ENCODE measurements around the gene WDFY2. TPM values are rescaled to one million over a fixed set of nuclear protein-coding genes. Genes with fewer than 3 reads are reported as not detected.
A peak's percentile ranks its signal among the peaks of the same experiment; 100 is the strongest.

Gene WDFY2
- total and polyA plus RNA-seq, 2 of the 13 experiments (the other 11 are each of a cell fraction or from before 2014, with no cell fraction given), result 22.6 to 27.0 TPM

- intact Hi-C loops (cut with micrococcal nuclease; ENCODE audit: unreplicated experiment) (no loop called here), in situ Hi-C loops (cut with HindIII; ENCODE audit: extremely low pct_ligation_motif_present, low pct_unique_long_range_greater_than_20kb) (no loop called here)
- Histone ChIP-seq H3K4me2 (ENCODE audit: low read depth, low read length) (0 out of 2 replicates have a peak overlapping the region, but pooled peaks have one; percentile 12), H2AFZ (ENCODE audit: low read length) (no peak overlapping the region), H3K9ac (ENCODE audit: insufficient read depth, low read depth, low read length) (no peak overlapping the region), H3K79me2 (ENCODE audit: insufficient read depth, low read length) (no peaks in the 10 kb centered on the region), H3K36me3 (replicated peaks in 1 of 2; ENCODE audit: control insufficient read depth in 1 of 2, insufficient read depth in 2 of 2, low read length in 2 of 2) (no peaks in the 10 kb centered on the region), H3K27ac (ENCODE audit: extremely low read length, insufficient read depth, low read length) (no peak overlapping the region), H3K4me1 (ENCODE audit: insufficient read depth, low read length) (0 out of 2 replicates have a peak, but pooled peaks cover 17% of the 10 kb centered on the region), H3K4me3 (replicated peaks in 1 of 3; ENCODE audit: insufficient read depth in 1 of 3, low read depth in 2 of 3, low read length in 3 of 3) (no peak overlapping the region), H3K27me3 (ENCODE audit: control insufficient read depth in 1 of 2, insufficient read depth in 2 of 2, low read length in 2 of 2) (no peaks in the 10 kb centered on the region), H3K9me3 (ENCODE audit: low read length) (no peaks in the 10 kb centered on the region; the same call in 1 of the 2 replicates), H4K20me1 (ENCODE audit: insufficient read depth, low read length) (no peaks in the 10 kb centered on the region)
- POLR2A ChIA-PET, result interaction anchor here (1.0 kb wide), 1 partner anchor 109 kb away, joined by 3 read pairs; the partner anchor contains the start of gene INTS6
- TF ChIP-seq NRL (CRISPR knock-in tag; IDR thresholded peaks at IDR 0.05; ENCODE audit: borderline replicate concordance), result no peak
- no peak for TF ChIP-seq ZNF792 (CRISPR knock-in tag; IDR thresholded peaks at IDR 0.05)
- 29% methylated on average over 9 of the region's 9 CpGs for WGBS (ENCODE audit: low lambda C conversion rate)
- ATAC-seq (0 out of 3 replicates have a peak, but pooled peaks have one; percentile 29), DNase-seq (ENCODE audit: low spot score) (no peak), FAIRE-seq (no peak)
- CTCF ChIA-PET (ENCODE audit: low intra/inter-chr PET ratio, low total read pairs), result no interaction called here
- no TSS peak for BruUV-seq (replicated peaks)
Measured at GRCh38 chr13:51562011-51562671, 22.1 kb upstream of the WDFY2 start.

GRCh38 chr13:51564252-51564651 lies 20.0 kb upstream of the WDFY2 start:
- no peak overlapping the region for H3K9ac ChIP-seq (ENCODE audit: insufficient read depth, low read depth, low read length)
- ChIA-PET CTCF (ENCODE audit: low intra/inter-chr PET ratio, low total read pairs) (no interaction called here), POLR2A (interaction anchor here (0.9 kb wide), 1 partner anchor 111 kb away, joined by 5 read pairs; the partner anchor contains the start of gene INTS6)
- no peaks in the 10 kb centered on the region for H3K27me3 ChIP-seq (ENCODE audit: control insufficient read depth in 1 of 2, insufficient read depth in 2 of 2, low read length in 2 of 2)
- DNase-seq (ENCODE audit: low spot score) (no peak), ATAC-seq (no peak), FAIRE-seq (no peak)
- H3K4me2 ChIP-seq (ENCODE audit: low read depth, low read length), result no peak overlapping the region
- no peaks in the 10 kb centered on the region for H3K79me2 ChIP-seq (ENCODE audit: insufficient read depth, low read length)
- in situ Hi-C loops (cut with HindIII; ENCODE audit: extremely low pct_ligation_motif_present, low pct_unique_long_range_greater_than_20kb) (no loop called here), intact Hi-C loops (cut with micrococcal nuclease; ENCODE audit: unreplicated experiment) (no loop called here)
- H3K36me3 ChIP-seq (replicated peaks in 1 of 2; ENCODE audit: control insufficient read depth in 1 of 2, insufficient read depth in 2 of 2, low read length in 2 of 2), result no peaks in the 10 kb centered on the region
- WGBS (ENCODE audit: low lambda C conversion rate), result 46% methylated on average over 3 of the region's 3 CpGs
- H4K20me1 ChIP-seq (ENCODE audit: insufficient read depth, low read length), result no peaks in the 10 kb centered on the region
- H3K9me3 ChIP-seq (ENCODE audit: low read length), result no peaks in the 10 kb centered on the region; the same call in 1 of the 2 replicates
- BruUV-seq (replicated peaks), result no TSS peak
- no peak overlapping the region for H3K27ac ChIP-seq (ENCODE audit: extremely low read length, insufficient read depth, low read length)
- H3K4me3 ChIP-seq (replicated peaks in 1 of 3; ENCODE audit: insufficient read depth in 1 of 3, low read depth in 2 of 3, low read length in 3 of 3), result no peak overlapping the region
- no peak overlapping the region for H2AFZ ChIP-seq (ENCODE audit: low read length)
- H3K4me1 ChIP-seq (ENCODE audit: insufficient read depth, low read length), result 0 out of 2 replicates have a peak, but pooled peaks cover 6% of the 10 kb centered on the region
- TF ChIP-seq ZNF589 (CRISPR knock-in tag; conservative IDR thresholded peaks at IDR 0.05) (no peak), KDM3A (CRISPR knock-in tag; IDR thresholded peaks at IDR 0.05; ENCODE audit: low read depth) (no peak), SMAD1 (CRISPR knock-in tag; IDR thresholded peaks at IDR 0.05; ENCODE audit: borderline replicate concordance, low read depth) (no peak), ARNT (IDR thresholded peaks at IDR 0.05) (no peak), ZNF773 (CRISPR knock-in tag; IDR thresholded peaks at IDR 0.05; ENCODE audit: borderline replicate concordance) (no peak), ZFY (CRISPR knock-in tag; IDR thresholded peaks at IDR 0.05) (no peak), ZBTB7B (CRISPR knock-in tag; IDR thresholded peaks at IDR 0.05) (no peak), THYN1 (CRISPR knock-in tag; IDR thresholded peaks at IDR 0.05; ENCODE audit: borderline replicate concordance, low read depth) (no peak), AHR (CRISPR knock-in tag; IDR thresholded peaks at IDR 0.05) (no peak), KDM2A (CRISPR knock-in tag; IDR thresholded peaks at IDR 0.05; ENCODE audit: borderline replicate concordance, low read depth) (no peak), ARID3A (IDR thresholded peaks at IDR 0.05; ENCODE audit: low read depth, low read length) (no peak), HOMEZ (CRISPR knock-in tag; IDR thresholded peaks at IDR 0.05; ENCODE audit: low read depth) (no peak), ZNF225 (CRISPR knock-in tag; IDR thresholded peaks at IDR 0.05) (no peak), PRPF4 (IDR thresholded peaks at IDR 0.05; ENCODE audit: low read depth, low read length, poor library complexity, severe bottlenecking) (no peak), ZNF256 (CRISPR knock-in tag; conservative IDR thresholded peaks at IDR 0.05) (no peak)

All from HepG2 (cell line).